GM19351 (cell line): ENCODE results near the gene TRAPPC14.
"Not testable (repeated sequence)": the region's sequence is repeated elsewhere in the genome, so short reads cannot be mapped to it uniquely, and the experiment has no call there.

ENCODE experiments used
- ATAC-seq: cut with Tn5 transposase; IDR thresholded peaks from one replicate; pipeline ENCODE4 v1.9.1; 2021; ENCODE audit warnings: mild to moderate bottlenecking, moderate library complexity; ENCODE audit not compliant: unreplicated experiment

TRAPPC14 gene

DNA sequence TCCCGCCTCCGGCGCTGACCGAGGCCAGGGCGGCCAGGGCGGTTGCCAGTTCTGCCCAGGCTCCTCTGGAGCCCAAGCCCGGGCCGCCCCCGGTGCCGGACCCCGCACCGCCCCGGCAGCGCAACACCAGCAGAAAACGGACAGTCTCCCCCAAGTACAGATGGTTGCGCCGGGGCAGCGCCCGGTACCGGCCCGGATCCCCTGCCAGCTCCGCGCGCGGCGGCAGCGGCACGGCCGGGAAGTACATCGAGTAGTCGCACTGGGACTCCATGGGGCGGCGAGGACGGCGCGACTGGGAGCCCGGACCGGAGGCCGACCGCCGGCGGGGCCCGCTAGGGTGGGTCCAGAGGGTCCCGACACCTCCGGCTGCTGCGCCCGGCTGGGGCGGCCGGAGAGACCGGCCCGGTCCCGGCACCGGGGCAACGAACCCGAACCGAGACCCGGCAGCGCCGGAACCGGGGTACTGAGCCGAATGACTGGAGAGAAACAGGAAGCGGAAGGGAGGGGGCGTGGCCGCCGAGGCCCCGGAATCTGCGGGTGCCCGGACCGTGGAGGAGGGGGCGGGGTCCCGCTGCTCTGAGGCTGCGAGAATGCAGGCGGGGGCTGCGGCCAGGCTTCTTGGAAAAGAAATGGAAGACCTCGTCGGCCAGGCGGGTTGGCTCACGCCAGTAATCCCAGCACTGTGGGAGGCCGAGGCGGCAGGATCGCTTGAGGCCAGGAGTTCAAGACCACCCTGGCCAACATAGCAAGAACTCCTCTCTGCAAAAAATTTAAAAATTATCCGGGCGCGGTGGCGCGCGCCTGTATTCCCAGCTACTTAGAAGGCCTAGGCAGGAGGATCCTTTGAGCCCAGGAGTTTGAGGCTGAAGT lies at the start of gene TRAPPC14:
Gene TRAPPC14, minus strand, starts transcription at position 495 of the 870 bp plus-strand sequence. Its CDS starts 224 bp downstream, at position 271.
- ATAC-seq = peak; percentile 90

DNA sequence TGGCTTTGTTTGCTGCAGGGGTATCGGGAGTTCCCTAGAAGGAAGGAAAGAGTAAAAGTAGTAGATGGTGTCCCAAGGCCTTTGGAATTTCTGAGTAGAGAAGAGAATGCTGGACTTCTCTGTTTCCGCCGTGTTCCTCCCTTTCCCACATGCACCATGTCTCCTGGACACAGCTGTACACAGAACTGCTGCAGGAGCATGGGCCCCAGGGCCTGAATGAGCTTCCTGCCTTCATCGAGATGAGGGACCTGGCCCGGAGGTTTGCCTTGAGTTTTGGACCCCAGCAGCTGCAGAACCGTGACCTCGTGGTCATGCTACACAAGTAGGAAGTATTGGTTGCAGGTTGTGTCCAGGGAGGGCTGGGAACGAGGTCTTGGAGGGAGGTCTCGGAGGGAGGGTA lies 45.9 kb upstream of the TRAPPC14 start:
- ATAC-seq = no peak

GRCh38 chr7:100200693-100201092 lies 42.2 kb upstream of the TRAPPC14 start:
- ATAC-seq = no peak

GRCh38 chr7:100198266-100198665 lies 39.7 kb upstream of the TRAPPC14 start:
- no peak for ATAC-seq

- peak; percentile 42 for ATAC-seq
Observed at GRCh38 chr7:100195901-100196322, 37.4 kb upstream of the TRAPPC14 start.

- ATAC-seq = no peak
Observed at GRCh38 chr7:100195222-100195621, 36.7 kb upstream of the TRAPPC14 start.

GRCh38 chr7:100192969-100193368 lies 34.4 kb upstream of the TRAPPC14 start:
- no peak for ATAC-seq

- not testable (repeated sequence) for ATAC-seq
Observed at GRCh38 chr7:100192281-100192862, 33.8 kb upstream of the TRAPPC14 start.

DNA sequence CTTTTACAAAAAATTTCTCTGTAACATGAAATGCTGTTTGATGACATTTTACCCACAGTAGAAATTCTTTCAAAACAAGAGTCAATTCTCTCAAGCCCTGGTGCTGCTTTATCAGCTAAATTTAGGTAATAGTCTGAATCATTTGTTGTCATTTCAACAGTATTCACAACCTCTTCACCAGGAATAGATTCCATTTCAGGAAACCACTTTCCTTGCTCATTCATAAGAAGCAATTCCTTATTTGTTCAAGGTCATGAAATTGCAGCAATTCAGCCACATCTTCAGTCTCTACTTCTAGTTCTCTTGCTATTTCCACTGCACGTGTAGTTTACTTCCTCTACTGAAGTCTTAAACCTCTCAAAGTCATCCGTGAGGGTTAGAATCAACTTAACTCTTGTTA lies 33.3 kb upstream of the TRAPPC14 start:
- ATAC-seq = no peak

GRCh38 chr7:100190048-100190711 lies 31.7 kb upstream of the TRAPPC14 start:
- ATAC-seq = no peak

GRCh38 chr7:100189061-100189460 lies 30.5 kb upstream of the TRAPPC14 start:
- no peak for ATAC-seq

DNA sequence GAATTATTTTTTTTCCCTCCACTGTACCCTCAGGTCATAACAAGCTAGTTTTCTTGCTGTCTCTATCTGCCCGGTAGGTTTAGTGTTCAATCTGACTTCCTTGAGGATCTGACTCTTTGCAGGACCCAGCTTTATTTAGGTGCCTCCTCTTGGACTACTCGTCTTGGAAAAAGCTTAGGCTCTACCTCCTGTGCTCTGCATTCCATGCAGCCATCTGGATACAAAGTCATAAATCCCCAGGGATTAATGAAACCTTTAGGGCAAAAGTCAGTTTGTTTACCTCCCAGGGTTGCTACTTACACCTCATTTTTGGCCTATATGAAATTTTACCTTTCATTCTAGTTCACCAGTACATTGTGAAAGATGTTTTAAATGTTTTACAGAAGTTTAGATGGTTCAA lies 27.2 kb upstream of the TRAPPC14 start:
- no peak for ATAC-seq

- ATAC-seq = not testable (repeated sequence)
Observed at GRCh38 chr7:100183090-100183489, 24.6 kb upstream of the TRAPPC14 start.

- ATAC-seq = not testable (repeated sequence)
Observed at GRCh38 chr7:100182616-100183015, 24.1 kb upstream of the TRAPPC14 start.

GRCh38 chr7:100180084-100180483 lies 21.6 kb upstream of the TRAPPC14 start:
- ATAC-seq = not testable (repeated sequence)

DNA sequence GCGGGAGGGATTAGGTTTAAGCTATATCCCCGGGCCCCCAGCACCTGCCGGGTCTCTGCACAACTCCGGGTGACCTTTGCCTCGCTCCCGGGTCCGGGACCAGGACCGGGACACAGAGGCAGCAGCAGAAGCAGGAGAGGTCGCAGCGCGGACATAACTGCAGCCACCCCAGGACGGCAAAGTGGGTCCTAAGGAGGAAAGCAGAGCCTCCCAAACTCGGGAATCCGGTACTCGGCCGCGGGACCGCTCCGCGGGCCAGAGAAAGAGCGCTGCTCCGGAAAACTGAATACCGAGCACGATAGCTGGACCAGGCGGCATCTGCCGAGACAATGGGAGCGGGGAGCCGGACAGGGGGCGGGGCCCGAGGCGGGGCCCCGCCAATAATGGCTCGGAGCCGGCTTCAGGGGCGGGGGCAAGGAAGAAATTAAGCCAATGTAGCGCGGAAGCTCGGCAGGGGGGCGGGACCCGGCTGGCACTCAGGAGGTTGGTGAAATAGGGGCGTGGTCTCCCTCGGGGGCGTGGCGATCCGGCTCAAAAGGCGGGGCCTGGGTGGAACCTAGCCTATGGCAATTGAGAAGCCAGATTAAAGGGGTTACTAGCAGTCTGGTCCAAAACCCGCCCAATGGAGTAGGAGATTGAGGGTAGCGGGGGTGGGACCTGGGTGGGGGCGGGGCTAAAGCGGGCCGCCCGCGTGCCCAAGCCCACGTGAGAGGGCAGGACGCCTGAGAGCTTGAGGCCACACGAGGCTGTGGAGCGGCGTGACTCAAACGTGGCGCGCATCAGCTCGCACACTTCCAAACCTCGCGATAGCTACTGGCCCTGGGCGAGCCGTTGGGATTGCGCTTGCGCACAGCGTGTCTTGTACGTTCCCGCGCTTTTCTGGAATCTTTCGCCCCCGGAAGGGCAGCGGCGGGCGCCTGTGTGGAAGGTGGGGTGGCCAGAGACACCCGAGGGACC lies 18.8 kb upstream of the TRAPPC14 start, which contains the start of the genes GPC2 and STAG3:
Gene GPC2, minus strand, starts transcription at position 337 of the 957 bp plus-strand sequence. Its CDS starts 182 bp downstream, at position 155.
Gene STAG3, plus strand, starts transcription at position 874 of the 957 bp plus-strand sequence. CDS start 2,639 bp downstream, outside the sequence.
- ATAC-seq = peak; percentile 91

- no peak for ATAC-seq
Observed at GRCh38 chr7:100176096-100177044, 17.8 kb upstream of the TRAPPC14 start.

- ATAC-seq = no peak
Observed at GRCh38 chr7:100175296-100175935, 16.9 kb upstream of the TRAPPC14 start.

DNA sequence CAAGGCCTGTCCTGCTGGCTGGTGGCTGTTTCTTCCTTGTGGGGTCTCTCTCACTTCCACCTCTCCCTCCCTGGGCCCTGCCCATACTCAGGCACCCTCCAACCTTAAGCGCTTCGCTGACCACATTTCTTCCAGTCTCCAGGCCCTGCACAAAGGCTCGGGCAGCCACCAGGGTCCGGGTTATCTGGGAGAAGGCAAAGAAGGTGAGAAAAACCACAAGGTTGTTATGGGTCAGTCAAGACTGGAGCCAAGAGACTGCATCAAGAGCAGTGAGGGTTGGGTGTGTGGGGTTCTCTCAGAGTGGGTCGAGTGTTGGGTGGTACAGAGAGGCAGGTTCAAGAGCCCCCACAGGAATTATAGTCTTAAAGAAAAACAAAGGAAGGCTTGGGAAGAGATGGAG lies 16.1 kb upstream of the TRAPPC14 start:
- no peak for ATAC-seq
